T-helper 17 cell (primary cell): ENCODE measurements around the gene DOCK9. TPM values are rescaled to one million over a fixed set of nuclear protein-coding genes. Genes with fewer than 3 reads are reported as not detected.

Experiments used
- ATAC-seq: fragments of 150-1000 bp; cut with Tn5 transposase; 2 replicates; pipeline ENCODE4 v1.10.0; 2021; ENCODE audit warnings: mild to moderate bottlenecking, moderate library complexity
- DNase-seq, 3 donors: peaks; one replicate each; pipeline versions ENCODE4 v3.0.0 to v3.0.0-alpha.2; 2020 to 2021
- H3K9me3 ChIP-seq: one replicate; pipeline ENCODE4 v1.7.0; 2013; ENCODE audit warnings: low read length, mild to moderate bottlenecking; ENCODE audit not compliant: control insufficient read depth, poor library complexity, severe bottlenecking
- H3K27ac Mint-ChIP-seq: one replicate; pipeline ENCODE4 v1.8.0; 2022; ENCODE audit warnings: mild to moderate bottlenecking, moderate library complexity, mixed read lengths
- H3K27me3 Mint-ChIP-seq: one replicate; pipeline ENCODE4 v1.8.0; 2022; ENCODE audit warnings: mixed read lengths
- H3K36me3 Mint-ChIP-seq: one replicate; pipeline ENCODE4 v1.8.0; 2022; ENCODE audit warnings: low read depth, mixed read lengths
- H3K4me1 Mint-ChIP-seq: one replicate; pipeline ENCODE4 v1.8.0; 2022; ENCODE audit warnings: mild to moderate bottlenecking, mixed read lengths
- H3K4me3 Mint-ChIP-seq: one replicate; pipeline ENCODE4 v1.8.0; 2022; ENCODE audit warnings: mild to moderate bottlenecking, moderate library complexity, mixed read lengths
- total RNA-seq, 4 donors: library from RNA in 2 of 4; stranded (reverse) in 2 of 4; gene quantifications; one replicate each; pipeline ENCODE4 v1.2.3 and lab custom pipeline; 2022 to 2026

DOCK9 gene
- total RNA-seq, 2 donors from 2014 or later, result 95.2 to 119 TPM

DNA sequence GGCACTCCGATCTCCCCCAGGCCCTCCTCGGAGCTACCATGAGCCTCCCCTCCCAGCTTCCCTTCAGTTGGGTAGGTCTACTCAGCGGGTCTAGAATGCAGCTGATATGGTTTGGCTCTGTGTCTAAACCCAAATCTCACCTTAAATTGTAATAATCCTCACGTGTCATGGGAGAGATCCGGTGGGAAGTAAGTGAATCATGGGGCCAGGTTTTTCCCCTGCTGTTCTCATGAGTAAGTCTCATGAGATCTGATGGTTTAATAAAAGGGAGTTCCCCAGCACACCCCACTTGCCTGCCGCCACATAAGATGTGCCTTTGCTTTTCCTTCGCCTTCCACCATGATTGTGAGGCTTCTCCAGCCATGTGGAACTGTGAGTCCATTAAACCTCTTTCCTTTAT lies 14.5 kb upstream of the DOCK9 start:
- ATAC-seq (no peak), DNase-seq (no peak)
- H3K27me3 Mint-ChIP-seq, result no peaks in the 10 kb centered on the region
- no peaks in the 10 kb centered on the region for H3K9me3 ChIP-seq
- peak overlapping the region; percentile 92 for H3K27ac Mint-ChIP-seq
- H3K4me3 Mint-ChIP-seq, result no peak overlapping the region
- H3K4me1 Mint-ChIP-seq, result peaks cover 33% of the 10 kb centered on the region
- peaks cover 4% of the 10 kb centered on the region for H3K36me3 Mint-ChIP-seq

DNA sequence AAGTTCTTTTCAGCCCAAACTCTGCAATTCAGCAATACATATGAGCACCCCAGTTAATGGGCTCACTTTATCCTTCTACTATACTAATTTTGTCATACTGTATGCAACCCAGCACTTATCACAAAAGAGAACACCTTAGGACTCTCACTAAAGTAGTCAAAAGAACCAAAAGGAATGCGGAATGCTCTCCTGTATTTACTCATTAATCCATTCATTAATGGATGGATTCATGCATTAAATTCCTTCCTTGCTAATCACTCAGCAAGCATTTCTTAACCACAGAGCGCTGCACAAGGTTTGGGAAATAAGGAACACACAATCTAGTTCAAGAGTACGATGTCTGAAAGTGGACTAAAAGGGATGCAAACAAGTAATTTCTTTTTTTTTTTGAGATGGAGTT lies 12.8 kb upstream of the DOCK9 start:
- Mint-ChIP-seq H3K36me3 (peaks cover 4% of the 10 kb centered on the region), H3K4me1 (peaks cover 26% of the 10 kb centered on the region), H3K27ac (no peak overlapping the region), H3K4me3 (no peak overlapping the region), H3K27me3 (no peaks in the 10 kb centered on the region)
- DNase-seq (no peak), ATAC-seq (no peak)
- H3K9me3 ChIP-seq, result no peaks in the 10 kb centered on the region

DNA sequence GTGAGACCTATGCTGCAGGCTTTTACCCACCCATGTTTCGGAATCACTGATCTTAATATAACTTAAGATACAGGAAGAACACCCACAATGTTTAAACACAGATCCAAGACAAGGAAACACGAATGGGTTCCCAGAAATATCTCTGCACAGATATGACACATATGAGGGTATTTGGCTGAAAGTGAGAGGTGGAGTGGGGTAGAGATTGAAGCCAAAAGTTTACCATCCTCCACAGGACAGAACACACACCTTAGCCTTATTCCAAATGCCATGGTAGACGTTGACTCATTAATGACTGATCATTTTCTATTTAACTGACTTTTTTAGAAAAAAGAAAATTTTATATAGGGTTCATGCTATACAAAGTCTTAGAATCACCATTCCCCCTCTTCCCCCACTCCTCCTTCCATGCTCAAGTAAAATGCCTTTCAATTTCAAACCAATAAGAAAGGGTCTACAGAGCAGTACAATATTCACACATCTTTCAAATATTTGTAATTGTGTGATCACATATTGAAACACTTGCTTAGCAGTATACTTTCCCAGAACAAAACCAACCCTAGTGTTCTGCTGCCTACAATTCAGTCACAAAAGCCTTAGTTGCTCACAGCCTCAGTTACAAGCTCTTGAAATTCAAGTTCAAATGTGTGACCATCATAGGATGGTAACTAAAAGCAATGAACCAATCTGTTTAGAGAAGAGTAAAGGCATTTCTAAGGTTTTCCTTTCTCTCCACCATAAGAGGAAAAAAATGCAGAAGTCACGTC lies 11.8 kb upstream of the DOCK9 start:
- H3K9me3 ChIP-seq, result no peaks in the 10 kb centered on the region
- Mint-ChIP-seq H3K27me3 (no peaks in the 10 kb centered on the region), H3K36me3 (peaks cover 6% of the 10 kb centered on the region), H3K4me1 (peaks cover 23% of the 10 kb centered on the region), H3K27ac (no peak overlapping the region), H3K4me3 (no peak overlapping the region)
- ATAC-seq, result no peak
- DNase-seq, result no peak

DNA sequence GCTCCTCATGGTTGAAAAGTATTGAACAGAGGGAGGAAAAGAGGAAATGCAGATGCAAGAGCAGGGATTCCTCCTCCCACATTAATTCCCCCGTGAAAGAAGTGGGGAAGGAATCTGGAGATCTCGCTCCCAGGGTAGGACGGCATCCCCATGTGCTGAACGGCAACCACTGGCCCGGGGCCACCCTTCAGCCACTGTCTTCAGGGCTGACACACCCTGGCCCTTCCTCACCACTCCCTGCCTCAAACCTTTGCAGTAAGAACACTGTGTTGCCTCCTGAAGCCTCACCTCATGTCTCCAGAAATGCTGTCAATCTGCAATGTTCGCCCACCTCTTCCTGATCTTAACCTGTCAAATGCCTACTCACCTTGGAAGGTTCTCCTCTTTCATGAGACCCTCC lies 10.9 kb upstream of the DOCK9 start:
- no peaks in the 10 kb centered on the region for H3K27me3 Mint-ChIP-seq
- DNase-seq, result no peak
- no peaks in the 10 kb centered on the region for H3K9me3 ChIP-seq
- peaks cover 28% of the 10 kb centered on the region for H3K4me1 Mint-ChIP-seq
- no peak for ATAC-seq
- H3K27ac Mint-ChIP-seq, result no peak overlapping the region
- no peak overlapping the region for H3K4me3 Mint-ChIP-seq
- peaks cover 6% of the 10 kb centered on the region for H3K36me3 Mint-ChIP-seq

DNA sequence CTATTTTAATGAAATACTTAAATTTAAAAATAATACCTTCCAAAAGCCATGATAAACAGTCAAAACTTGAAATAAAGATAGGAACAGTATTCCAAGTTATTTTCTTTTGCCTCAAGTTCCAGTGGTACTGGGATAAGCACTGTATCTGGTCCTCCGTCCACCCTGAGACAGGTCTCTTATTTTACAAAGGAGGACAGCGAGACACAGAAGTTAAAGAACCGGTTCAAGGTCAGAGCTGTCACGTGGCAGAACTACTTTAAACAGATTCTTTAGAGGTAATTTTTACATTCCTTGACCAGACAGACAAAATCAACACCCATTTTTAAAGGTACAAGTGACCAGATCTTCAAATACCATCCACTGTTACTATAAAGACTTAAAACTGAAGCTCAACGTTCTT lies 10.4 kb upstream of the DOCK9 start:
- Mint-ChIP-seq H3K4me1 (peaks cover 27% of the 10 kb centered on the region), H3K36me3 (peaks cover 6% of the 10 kb centered on the region), H3K4me3 (no peak overlapping the region), H3K27ac (no peak overlapping the region), H3K27me3 (no peaks in the 10 kb centered on the region)
- ATAC-seq (no peak), DNase-seq (no peak)
- no peaks in the 10 kb centered on the region for H3K9me3 ChIP-seq

DNA sequence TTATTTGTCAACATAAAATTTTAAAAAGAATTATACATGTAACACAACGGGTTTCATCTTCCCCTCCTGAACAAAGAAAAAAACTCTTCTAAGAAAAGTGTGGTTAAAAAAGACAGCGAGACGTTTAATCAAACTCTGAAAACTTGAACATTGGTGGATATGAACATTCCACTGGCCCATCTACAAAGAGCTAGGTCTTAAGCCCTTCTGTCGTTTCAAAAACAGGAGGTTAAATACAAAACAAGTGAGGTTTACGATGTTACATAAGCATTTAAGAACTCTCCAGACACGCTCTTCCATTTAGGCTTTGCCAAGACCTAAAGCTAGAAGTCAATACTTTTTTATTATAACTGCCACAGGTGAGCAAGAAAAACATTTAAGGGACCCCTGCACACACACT lies 9.4 kb upstream of the DOCK9 start:
- H3K27ac Mint-ChIP-seq, result no peak overlapping the region
- DNase-seq (no peak), ATAC-seq (no peak)
- no peak overlapping the region for H3K4me3 Mint-ChIP-seq
- peaks cover 29% of the 10 kb centered on the region for H3K4me1 Mint-ChIP-seq
- H3K27me3 Mint-ChIP-seq, result no peaks in the 10 kb centered on the region
- H3K9me3 ChIP-seq, result no peaks in the 10 kb centered on the region
- H3K36me3 Mint-ChIP-seq, result peaks cover 2% of the 10 kb centered on the region

DNA sequence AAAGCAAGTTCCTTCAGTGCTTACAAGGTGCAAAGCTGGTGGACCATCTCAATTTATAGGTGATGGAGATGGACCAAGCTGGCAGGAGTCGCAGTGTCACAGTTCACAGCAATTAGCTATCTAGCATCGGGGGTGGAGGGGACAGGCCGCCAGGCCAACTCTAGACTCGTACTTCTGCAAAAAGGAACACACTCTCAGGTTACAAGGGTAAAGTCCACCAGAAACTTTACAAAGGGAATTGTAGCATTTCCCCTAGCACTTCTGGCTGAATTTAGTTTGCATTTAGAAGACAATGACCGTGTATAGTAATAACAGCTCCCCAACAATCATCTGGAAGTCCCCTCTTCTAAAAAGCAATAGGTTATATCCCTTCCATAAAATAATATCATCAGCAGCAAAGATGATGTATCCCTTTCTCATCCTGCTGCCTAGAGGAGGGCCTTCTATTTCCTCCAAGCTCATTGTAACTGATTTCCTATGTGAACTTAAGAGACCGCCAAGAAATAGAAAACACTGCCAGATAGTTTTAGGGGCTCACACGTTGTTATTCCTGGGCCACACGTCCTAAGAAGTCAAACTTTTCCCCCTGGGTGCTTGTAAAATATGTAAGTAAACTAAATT lies 8.5 kb upstream of the DOCK9 start:
- no peaks in the 10 kb centered on the region for H3K9me3 ChIP-seq
- Mint-ChIP-seq H3K27me3 (no peaks in the 10 kb centered on the region), H3K27ac (peak overlapping the region; percentile 14), H3K4me3 (no peak overlapping the region), H3K36me3 (peaks cover 2% of the 10 kb centered on the region), H3K4me1 (peaks cover 34% of the 10 kb centered on the region)
- DNase-seq (no peak), ATAC-seq (no peak)

DNA sequence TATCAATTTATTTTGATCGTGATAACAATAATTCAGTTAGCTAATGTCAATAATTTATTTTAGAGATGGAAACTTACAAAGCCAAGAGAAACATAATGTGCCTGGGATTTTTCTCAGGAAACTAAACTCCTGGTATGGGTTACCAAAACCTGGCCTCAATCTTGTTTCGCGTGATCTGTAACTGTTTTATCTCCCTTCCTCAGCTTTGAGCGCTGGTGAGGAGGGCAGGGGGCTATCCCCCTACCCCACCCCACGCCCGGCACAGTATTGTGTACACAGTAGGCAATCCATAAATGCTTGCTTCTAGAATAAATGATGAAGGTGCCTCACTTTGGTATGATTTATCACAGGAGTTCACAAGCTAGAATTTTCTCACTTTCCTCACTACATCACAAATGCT lies 7.7 kb upstream of the DOCK9 start:
- Mint-ChIP-seq H3K27me3 (no peaks in the 10 kb centered on the region), H3K36me3 (peaks cover 2% of the 10 kb centered on the region), H3K4me1 (peaks cover 38% of the 10 kb centered on the region), H3K27ac (no peak overlapping the region), H3K4me3 (no peak overlapping the region)
- no peak for ATAC-seq
- no peak for DNase-seq
- H3K9me3 ChIP-seq, result no peaks in the 10 kb centered on the region

DNA sequence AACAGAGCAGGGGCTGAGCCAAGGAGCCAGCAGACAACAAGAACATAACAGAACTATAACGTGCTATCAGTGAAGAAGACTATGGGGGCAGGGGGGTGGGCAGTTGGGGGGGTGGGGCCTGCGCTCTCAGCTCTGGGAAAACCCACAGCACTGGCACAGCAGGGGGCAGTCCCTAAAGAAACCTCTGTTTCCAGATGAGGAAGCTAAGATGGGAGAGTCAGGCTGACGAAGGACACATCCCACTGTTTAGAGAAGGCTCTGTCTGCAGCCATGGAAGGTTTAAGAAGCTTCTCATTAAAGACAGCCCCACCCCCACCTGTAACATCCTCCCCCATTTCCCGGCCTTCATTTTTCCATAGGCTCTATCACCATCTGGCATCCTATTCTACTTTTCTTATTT lies 7.1 kb upstream of the DOCK9 start:
- DNase-seq (no peak), ATAC-seq (no peak)
- H3K4me1 Mint-ChIP-seq, result peaks cover 38% of the 10 kb centered on the region
- H3K36me3 Mint-ChIP-seq, result peaks cover 2% of the 10 kb centered on the region
- peak overlapping the region; percentile 57 for H3K27ac Mint-ChIP-seq
- no peaks in the 10 kb centered on the region for H3K9me3 ChIP-seq
- no peaks in the 10 kb centered on the region for H3K27me3 Mint-ChIP-seq
- no peak overlapping the region for H3K4me3 Mint-ChIP-seq

DNA sequence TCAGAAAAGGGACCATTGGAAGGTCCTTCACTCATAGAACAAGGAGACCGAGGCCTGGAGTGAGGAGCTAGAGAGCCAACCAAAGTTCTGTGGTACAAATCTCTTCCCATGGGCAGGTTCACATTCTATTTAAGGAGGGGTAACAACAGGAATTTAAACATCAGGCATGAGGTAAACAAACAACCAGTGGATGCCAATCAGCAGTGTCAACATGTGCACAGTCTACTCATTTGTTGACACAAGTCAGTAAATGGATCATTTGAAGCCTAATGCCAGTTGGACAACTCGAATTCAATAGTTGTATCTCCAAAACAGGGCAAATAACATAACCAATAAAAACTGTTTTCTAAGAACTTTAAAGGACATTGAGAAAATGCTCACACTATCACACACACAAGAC lies 6.3 kb upstream of the DOCK9 start:
- no peaks in the 10 kb centered on the region for H3K9me3 ChIP-seq
- Mint-ChIP-seq H3K27ac (peak overlapping the region; percentile 57), H3K4me1 (peaks cover 40% of the 10 kb centered on the region), H3K36me3 (peaks cover 2% of the 10 kb centered on the region), H3K4me3 (no peak overlapping the region), H3K27me3 (no peaks in the 10 kb centered on the region)
- ATAC-seq (no peak), DNase-seq (no peak)

DNA sequence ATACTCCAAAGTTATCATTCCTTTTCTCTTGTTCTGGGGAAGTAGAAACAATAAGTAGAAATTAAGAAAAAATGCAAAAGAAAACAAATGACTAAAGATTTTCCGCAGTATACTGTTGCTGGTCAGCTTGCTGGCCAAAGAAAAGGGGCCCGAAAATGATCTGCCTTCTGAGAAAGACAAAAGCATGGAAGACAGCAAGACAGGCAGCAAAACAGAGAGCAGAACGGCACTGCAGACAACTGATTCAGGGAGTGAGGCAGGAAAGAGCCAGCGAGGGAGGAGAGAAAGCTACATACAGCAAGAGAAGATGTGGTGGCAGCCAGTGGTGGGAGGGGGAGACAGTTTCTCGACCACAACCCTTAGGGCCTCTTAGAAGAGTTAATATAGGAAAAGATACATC lies 5.3 kb upstream of the DOCK9 start:
- H3K27me3 Mint-ChIP-seq, result no peaks in the 10 kb centered on the region
- peaks cover 2% of the 10 kb centered on the region for H3K36me3 Mint-ChIP-seq
- no peak overlapping the region for H3K4me3 Mint-ChIP-seq
- no peaks in the 10 kb centered on the region for H3K9me3 ChIP-seq
- DNase-seq (no peak), ATAC-seq (no peak)
- H3K4me1 Mint-ChIP-seq, result peaks cover 46% of the 10 kb centered on the region
- no peak overlapping the region for H3K27ac Mint-ChIP-seq

DNA sequence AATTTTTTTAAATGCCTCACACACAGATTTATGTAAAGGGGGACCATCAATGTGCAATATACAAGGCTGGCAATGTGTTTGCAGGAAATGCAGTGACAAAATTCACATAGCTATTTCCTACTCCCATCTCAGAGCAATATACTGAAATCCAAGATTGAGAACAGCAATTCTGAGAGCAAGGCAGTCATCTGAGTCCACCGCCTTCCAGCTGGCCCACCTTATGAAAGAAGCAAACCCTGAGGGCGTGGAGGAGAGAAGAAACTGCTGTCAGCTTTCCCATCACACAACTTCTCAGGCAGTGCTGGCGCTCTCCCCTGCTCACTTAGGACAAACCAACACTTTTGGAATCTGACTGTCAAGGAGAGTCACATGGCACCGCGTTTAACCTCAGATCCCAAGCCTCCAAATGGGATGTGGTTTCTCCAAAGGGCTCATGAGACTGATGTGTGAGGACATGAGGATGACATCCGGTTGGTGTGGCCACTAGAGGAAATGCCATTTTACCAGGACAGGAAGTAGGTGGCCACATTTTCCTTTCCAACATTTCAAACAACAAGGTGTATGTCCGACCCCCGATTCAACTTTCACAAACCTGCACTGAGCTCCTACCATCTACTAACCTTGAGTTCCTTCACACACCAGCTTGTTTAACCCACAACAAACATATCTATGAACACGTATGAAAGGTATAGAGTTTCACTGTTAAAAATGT lies 3.7 kb upstream of the DOCK9 start:
- DNase-seq, result no peak
- peaks cover 2% of the 10 kb centered on the region for H3K36me3 Mint-ChIP-seq
- no peaks in the 10 kb centered on the region for H3K27me3 Mint-ChIP-seq
- H3K9me3 ChIP-seq, result no peaks in the 10 kb centered on the region
- H3K4me3 Mint-ChIP-seq, result no peak overlapping the region
- H3K4me1 Mint-ChIP-seq, result peaks cover 54% of the 10 kb centered on the region
- H3K27ac Mint-ChIP-seq, result peak overlapping the region; percentile 44
- ATAC-seq, result peak; percentile 32

DNA sequence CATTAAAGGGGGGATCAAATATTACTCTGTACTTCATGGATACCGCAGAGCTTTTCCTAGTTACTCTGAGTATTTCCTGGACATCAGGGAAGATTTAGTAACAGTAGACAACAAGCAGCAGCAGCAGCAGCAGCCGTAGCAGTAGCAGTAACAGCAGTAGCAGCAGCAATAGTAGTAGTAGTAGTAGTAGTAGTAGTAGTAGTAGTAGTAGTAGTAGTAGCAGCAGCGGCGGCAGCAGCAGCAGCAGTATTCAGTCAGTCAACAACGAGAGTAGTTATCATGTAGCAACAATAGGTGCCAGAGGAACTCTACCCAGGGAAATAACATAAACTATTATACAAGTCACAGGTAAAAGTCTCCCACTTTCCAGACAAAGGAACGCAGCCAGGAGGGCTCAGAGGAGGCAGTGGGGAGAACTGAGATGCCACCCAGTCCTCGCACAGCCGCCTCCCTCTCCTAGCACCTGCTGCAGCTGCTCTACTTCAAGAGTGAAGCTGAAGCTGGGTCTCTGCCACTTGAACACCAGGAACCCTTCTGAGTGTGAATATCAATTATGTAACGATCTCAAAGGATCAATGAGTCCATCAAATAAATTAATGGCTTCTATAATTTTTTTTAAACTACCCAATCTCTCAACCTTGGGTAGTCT lies 1.3 kb upstream of the DOCK9 start:
- no peaks in the 10 kb centered on the region for H3K9me3 ChIP-seq
- ATAC-seq (no peak), DNase-seq (no peak)
- H3K36me3 Mint-ChIP-seq, result no peaks in the 10 kb centered on the region
- H3K27ac Mint-ChIP-seq, result no peak overlapping the region
- no peaks in the 10 kb centered on the region for H3K27me3 Mint-ChIP-seq
- H3K4me3 Mint-ChIP-seq, result no peak overlapping the region
- peaks cover 54% of the 10 kb centered on the region for H3K4me1 Mint-ChIP-seq
